GM12892 (cell line): ENCODE results near the gene BCORL1.

Experiments used
- DNase-seq: peaks from one replicate; pipeline ENCODE4 v3.0.0; 2011; ENCODE audit not compliant: insufficient read length
- FAIRE-seq: peaks from 2 replicates; lab custom pipeline; 2011; peaks lifted over from hg19 to GRCh38; lab: Jason Lieb, UNC
- POLR2A ChIP-seq: IDR thresholded peaks from 2 replicates; pipeline ENCODE4 v1.6.1; 2011; ENCODE audit warnings: low read depth, low read length, control low read depth
- POLR2AphosphoS5 ChIP-seq: IDR thresholded peaks from 2 replicates; pipeline ENCODE4 v1.6.1; 2011; ENCODE audit warnings: low read depth, low read length, control low read depth
- TAF1 ChIP-seq: IDR thresholded peaks from 2 replicates; pipeline ENCODE4 v1.6.1; 2011; ENCODE audit warnings: low read depth, mild to moderate bottlenecking, control low read depth, low read length, borderline replicate concordance

BCORL1 gene

GRCh38 chrX:129965166-129965565, 17.3 kb upstream of the BCORL1 start:
- DNase-seq, result no peak
- TF ChIP-seq POLR2A (no peak), TAF1 (no peak), POLR2AphosphoS5 (no peak)
- no peak for FAIRE-seq

GRCh38 chrX:129968968-129969367, 13.5 kb upstream of the BCORL1 start:
- FAIRE-seq, result no peak
- DNase-seq, result no peak
- TF ChIP-seq TAF1 (no peak), POLR2A (no peak), POLR2AphosphoS5 (no peak)

DNA sequence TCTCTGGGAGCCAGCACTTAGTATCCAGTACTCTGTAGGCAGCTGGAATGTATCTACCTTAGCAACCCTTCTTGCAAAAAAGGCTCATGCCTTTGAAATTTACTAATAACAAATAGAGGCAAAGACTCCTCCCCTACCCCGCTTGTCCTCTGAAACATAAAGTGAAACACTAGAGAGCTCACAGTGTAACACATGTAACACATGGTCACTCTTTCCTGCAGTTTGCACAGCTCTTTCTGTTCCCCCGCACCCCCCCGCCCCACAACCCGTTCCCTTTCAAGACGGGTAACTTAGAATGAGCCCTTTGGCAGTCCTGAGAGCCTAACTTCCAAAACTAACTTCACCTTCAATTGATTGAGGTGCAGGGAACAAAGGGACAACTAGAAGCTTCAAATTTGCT, 6.0 kb upstream of the BCORL1 start:
- FAIRE-seq, result no peak
- DNase-seq, result no peak
- TF ChIP-seq POLR2A, result no peak
- no peak for TF ChIP-seq POLR2AphosphoS5
- TF ChIP-seq TAF1, result no peak

GRCh38 chrX:129979207-129979920, 3.1 kb upstream of the BCORL1 start:
- FAIRE-seq (no peak), DNase-seq (no peak)
- TF ChIP-seq POLR2A (no peak), TAF1 (no peak), POLR2AphosphoS5 (no peak)

- FAIRE-seq, result no peak
- peak; percentile 36 for DNase-seq
- TF ChIP-seq POLR2A, result no peak
- no peak for TF ChIP-seq TAF1
- no peak for TF ChIP-seq POLR2AphosphoS5
Measured at GRCh38 chrX:129980001-129980401, 2.4 kb upstream of the BCORL1 start.

DNA sequence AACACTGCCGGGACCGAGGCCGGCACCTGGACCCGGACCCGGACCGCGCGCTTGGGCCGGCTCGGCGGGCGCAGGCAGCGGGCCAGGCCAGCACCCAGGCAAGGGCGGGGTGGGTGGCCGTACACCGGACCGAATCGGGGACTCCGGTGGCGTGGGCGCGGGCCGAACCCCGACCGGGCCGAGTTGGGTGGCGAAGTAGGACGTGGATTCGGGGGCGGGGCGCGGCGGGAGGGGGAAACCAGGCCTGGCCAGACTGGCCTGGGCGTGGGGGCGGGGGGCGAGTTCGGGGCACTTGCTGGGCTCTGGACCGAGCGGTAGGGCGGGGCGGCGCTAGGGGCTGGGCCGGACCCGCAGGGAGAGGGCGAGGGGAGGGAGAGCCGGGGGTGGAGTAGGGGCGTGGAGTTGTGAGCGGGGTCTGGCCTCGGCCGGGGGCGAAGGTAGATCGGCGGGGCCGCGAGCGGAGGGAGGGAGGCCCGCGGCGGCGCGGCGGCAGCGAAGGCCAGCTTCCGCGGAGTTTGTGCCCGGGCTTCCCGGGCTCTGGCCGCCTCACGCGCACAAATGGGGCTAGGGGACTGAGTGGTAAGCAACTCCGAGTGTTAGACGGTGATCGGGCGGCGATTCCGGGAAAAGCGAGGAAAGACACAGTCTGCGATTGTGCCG, 1.8 kb upstream of the BCORL1 start:
- no peak for FAIRE-seq

GRCh38 chrX:129981200-129981553, 1.3 kb upstream of the BCORL1 start:
- DNase-seq (no peak), FAIRE-seq (no peak)
- no peak for TF ChIP-seq TAF1
- TF ChIP-seq POLR2AphosphoS5, result no peak
- no peak for TF ChIP-seq POLR2A

More for the DNA sequence above, 1.8 kb upstream of the BCORL1 start:
- no peak for TF ChIP-seq TAF1
- TF ChIP-seq POLR2AphosphoS5, result no peak
- no peak for TF ChIP-seq POLR2A
- peak; percentile 29 for DNase-seq

GRCh38 chrX:129981752-129982299, 609 bp upstream of the BCORL1 start:
- DNase-seq, result no peak
- TF ChIP-seq POLR2AphosphoS5 (no peak), TAF1 (no peak), POLR2A (no peak)
- no peak for FAIRE-seq

- no peak for FAIRE-seq
- TF ChIP-seq TAF1 (no peak), POLR2A (no peak), POLR2AphosphoS5 (no peak)
- no peak for DNase-seq
Measured at GRCh38 chrX:129983575-129984110, 1.2 kb downstream of the BCORL1 start.

GRCh38 chrX:129984111-129984958, 1.9 kb downstream of the BCORL1 start:
- DNase-seq, result peak; percentile 42
- TF ChIP-seq POLR2A (no peak), POLR2AphosphoS5 (no peak), TAF1 (no peak)
- FAIRE-seq, result no peak

- FAIRE-seq, result no peak
- TF ChIP-seq POLR2A (no peak), POLR2AphosphoS5 (no peak), TAF1 (no peak)
- no peak for DNase-seq
Measured at GRCh38 chrX:129987871-129988270, 5.4 kb downstream of the BCORL1 start.
